Ammon's horn (tissue), 1 donor: ENCODE data around the gene EFNA5.
"Not testable (repeated sequence)": the region's sequence is repeated elsewhere in the genome, so short reads cannot be mapped to it uniquely, and the experiment has no call there.

Experiments used
- DNase-seq: peaks from one replicate; pipeline ENCODE4 v3.0.0-alpha.2; 2016; ENCODE audit warnings: low spot score

Gene EFNA5

DNA sequence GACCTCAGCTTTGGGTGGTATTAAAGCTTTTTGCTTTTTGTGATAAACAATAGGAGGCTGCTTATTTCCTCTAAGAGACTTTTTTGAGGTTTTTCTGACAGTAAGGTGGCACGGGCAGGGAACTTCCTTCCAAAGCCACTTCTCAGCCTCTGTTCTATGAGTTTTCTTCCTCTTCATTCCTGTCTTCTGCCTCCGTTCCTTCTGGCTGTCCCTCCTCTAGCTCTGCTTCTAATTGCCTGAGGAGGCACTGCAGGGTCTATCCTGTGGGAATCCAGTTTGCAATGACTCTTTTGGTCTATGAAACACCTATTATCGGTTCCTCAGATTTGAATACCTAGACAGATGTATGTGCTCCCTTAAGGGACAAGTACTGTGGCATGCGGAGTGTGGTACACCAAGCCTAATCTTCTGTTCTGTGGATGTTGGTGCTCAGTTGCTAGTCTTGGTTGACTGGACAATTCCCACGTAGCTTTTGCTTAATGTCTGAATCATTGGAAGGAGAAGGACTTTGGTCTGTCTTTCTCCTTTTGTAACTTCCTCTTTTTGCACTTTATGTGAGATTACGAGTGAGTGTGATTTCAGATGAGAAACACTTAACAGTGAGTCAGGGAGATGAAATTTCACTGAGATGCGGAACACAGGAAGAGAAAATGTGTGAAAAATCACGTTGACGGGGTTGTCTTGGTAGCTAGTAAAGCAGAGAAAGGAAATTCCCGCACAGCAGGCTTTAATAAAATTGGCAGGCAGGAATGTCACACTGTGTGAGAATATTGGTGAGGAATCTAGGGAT is 305.2 kb downstream of the EFNA5 start:
- no peak for DNase-seq

DNA sequence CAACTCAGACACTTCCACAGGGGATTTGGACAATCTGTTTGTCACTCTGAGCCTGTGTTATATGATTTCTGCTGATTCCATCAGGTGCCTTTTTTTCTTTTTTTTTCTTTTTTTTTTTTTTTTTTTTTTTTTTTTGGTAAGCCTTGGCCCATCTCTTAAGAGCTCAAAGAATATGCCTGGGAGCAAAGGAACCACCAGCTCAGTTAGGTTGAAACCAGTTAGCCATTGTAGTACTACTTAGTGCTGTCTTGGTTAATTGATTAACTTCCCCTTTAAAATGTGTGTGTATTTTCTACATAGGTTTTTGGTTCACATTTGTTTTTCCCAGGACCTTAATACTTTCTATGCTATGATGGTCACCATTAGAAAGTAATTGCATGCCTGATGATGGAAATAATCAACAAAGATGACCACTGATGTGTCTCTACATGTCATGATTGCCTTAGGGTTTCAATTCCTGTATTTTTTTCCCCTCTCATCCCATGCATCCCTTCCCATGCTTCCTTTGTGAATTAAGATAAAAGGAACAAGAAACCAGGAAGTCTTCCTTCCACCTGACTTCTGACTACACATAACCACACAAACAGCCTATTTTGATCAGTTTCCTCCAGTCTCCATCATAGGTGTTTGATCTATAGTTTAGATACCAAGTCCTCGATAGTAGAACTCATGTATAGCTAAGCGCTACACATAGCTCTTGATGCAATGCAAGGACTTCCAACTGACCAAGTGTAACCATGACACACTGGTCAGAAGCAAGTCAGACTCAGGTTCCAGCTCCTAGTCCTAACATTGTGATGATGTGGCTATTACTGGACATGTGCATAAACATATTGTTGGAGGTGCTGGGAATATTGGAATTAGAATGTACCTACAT is 306.1 kb downstream of the EFNA5 start:
- no peak for DNase-seq

GRCh38 chr5:107363768-107364167 is 307.0 kb downstream of the EFNA5 start:
- no peak for DNase-seq

- DNase-seq, result no peak
These were observed 308.8 kb downstream of the EFNA5 start for GRCh38 chr5:107361945-107362344.

DNA sequence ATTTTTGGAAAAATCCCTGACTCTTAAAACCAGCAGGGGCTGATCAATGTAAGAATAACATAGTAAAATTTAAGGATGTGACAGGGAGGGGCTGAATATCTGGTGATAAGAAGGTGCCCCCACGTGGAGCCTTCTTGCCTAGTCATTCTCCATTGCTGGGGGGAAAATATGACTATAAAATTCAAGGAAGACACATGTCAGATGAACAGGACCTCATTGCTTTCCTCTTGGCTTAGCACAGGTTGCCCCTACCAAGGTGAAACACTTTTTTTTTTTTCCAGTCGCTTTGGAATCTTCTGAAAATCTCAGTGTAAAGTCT is 310.9 kb downstream of the EFNA5 start:
- no peak for DNase-seq

- no peak for DNase-seq
These were observed 311.5 kb downstream of the EFNA5 start for GRCh38 chr5:107359033-107359915.

DNA sequence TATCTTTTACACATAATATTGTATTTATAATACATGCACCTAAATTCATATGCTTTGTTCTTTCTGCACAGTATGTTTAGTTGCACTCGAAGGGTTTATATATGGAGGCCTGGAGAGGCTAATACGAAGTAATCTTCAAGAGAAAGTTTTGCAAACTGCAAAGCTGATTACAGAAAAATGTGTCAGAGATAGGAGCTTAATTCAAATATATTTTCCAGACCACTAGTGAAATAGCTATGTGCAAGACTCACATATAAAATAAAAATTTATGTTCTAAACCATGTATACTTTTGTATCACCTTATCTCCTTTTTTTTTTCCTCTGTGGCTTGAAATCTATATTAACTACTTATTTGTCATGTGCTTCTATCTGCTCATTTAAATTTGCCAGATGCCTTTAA is 313.8 kb downstream of the EFNA5 start:
- DNase-seq, result no peak

DNA sequence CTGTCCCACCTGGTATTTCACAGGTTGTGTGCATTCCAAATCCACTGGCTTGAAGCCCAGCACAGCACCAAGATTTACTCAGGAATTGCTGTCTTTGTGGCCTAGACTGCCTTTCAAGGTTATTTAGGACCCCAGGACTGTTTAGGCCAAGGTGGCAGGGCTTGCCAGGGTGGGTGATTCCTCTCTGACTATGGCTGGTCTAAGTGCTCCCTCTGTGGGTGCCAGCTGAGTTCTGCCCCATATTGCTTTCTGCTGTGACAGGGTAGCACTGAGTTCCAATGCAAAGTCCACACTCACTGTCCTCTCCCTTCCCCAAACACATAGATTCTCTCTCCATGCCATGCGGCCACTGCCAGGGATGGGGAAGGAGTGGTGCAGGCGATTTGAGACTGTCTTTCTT is 318.2 kb downstream of the EFNA5 start:
- DNase-seq, result no peak

- DNase-seq, result not testable (repeated sequence)
These were observed 324.2 kb downstream of the EFNA5 start for GRCh38 chr5:107346580-107346979.

DNA sequence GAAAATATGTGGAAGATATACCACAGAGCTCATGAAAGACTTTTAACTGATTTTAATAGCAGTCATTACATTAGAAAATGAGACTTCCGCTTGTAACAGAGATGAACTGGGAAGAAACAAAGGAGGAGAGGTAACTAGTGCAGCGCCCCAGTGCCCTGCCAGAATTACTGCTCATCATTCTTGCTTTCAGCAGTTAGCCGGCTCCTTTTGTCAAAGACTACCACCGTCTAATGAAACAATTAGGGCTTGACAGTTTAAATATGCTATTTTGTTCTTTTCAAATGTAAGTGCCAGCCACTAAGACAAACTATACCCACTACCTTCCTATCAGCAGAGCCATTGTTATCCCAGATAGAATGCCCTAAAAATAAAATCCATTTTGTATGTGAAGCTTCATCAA is 328.4 kb downstream of the EFNA5 start:
- DNase-seq, result no peak

- no peak for DNase-seq
These were observed 329.2 kb downstream of the EFNA5 start for GRCh38 chr5:107341376-107342084.

GRCh38 chr5:107340631-107341030 is 330.1 kb downstream of the EFNA5 start:
- no peak for DNase-seq

- no peak for DNase-seq
These were observed 332.4 kb downstream of the EFNA5 start for GRCh38 chr5:107338335-107338734.

GRCh38 chr5:107337281-107337680 is 333.5 kb downstream of the EFNA5 start:
- no peak for DNase-seq

DNA sequence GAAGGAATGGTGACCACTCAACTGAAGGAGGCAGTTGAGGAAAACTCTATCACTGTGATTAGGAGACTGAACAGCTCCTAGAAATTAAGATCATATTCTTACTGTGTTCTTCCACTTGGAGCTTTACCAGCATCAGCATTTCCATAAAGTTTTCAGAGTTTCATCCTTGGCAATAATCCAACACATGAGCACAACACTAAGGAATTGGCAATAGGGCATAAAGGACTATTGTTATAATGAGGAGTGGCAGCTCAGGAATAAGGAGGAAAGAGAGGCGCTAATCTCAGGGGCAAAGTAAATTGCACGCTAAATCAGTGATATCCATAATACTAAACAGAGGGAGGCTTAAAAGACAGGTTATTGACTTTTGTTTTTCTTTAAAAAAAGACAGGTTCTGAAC is 338.9 kb downstream of the EFNA5 start:
- no peak for DNase-seq

DNA sequence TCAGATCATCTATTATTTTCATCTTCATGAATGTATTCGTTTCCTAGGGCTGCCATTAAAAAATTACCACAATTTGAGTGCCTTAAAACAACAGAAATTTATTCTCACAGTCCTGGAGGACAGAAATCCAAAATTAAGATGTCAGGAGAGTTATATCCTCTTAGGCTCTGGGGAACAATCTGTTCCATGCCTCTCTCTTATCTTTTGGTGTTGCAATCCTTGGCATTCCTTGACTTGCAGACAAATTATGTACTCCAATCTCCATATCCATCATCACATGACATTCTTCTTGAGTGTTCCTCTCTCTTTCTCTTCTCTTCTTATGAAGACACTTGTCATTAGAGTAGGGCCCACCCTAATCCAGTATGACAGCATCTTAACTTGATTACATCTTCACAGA is 339.4 kb downstream of the EFNA5 start:
- no peak for DNase-seq

GRCh38 chr5:107330903-107331302 is 339.8 kb downstream of the EFNA5 start:
- no peak for DNase-seq

- DNase-seq, result no peak
These were observed 340.9 kb downstream of the EFNA5 start for GRCh38 chr5:107329850-107330249.
